Measurements from ENCODE around the gene DNAJC30. TPM values are rescaled to one million over a fixed set of nuclear protein-coding genes. Genes with fewer than 3 reads are reported as not detected.

The DNAJC30 gene
- total and polyA plus RNA-seq, 2 donors from 2014 or later = 15.0 to 28.6 TPM

- H3K4me3 ChIP-seq (ENCODE audit: low read length in 3 of 3) = no peak overlapping the region
- no peak overlapping the region for H3K9ac ChIP-seq (ENCODE audit: low read length in 3 of 3)
- FAIRE-seq (no peak), DNase-seq (no peak)
- no peaks in the 10 kb centered on the region for H3K9me3 ChIP-seq (ENCODE audit: control insufficient read depth in 2 of 3, insufficient read depth in 1 of 3, low read length in 3 of 3)
- no peak overlapping the region for H3K27ac ChIP-seq (ENCODE audit: low read depth in 2 of 2, low read length in 2 of 2)
- intact Hi-C loops (cut with DNase I) = no loop called here
- TF ChIP-seq, protein P1, sequence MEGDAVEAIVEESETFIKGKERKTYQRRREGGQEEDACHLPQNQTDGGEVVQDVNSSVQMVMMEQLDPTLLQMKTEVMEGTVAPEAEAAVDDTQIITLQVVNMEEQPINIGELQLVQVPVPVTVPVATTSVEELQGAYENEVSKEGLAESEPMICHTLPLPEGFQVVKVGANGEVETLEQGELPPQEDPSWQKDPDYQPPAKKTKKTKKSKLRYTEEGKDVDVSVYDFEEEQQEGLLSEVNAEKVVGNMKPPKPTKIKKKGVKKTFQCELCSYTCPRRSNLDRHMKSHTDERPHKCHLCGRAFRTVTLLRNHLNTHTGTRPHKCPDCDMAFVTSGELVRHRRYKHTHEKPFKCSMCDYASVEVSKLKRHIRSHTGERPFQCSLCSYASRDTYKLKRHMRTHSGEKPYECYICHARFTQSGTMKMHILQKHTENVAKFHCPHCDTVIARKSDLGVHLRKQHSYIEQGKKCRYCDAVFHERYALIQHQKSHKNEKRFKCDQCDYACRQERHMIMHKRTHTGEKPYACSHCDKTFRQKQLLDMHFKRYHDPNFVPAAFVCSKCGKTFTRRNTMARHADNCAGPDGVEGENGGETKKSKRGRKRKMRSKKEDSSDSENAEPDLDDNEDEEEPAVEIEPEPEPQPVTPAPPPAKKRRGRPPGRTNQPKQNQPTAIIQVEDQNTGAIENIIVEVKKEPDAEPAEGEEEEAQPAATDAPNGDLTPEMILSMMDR (IDR thresholded peaks at IDR 0.05; ENCODE audit: borderline replicate concordance, extremely low read depth, insufficient read depth) = no peak
- H3K27me3 ChIP-seq (ENCODE audit: control insufficient read depth, insufficient read depth, low read length) = no peaks in the 10 kb centered on the region
- H3K36me3 ChIP-seq (ENCODE audit: control insufficient read depth in 2 of 3, insufficient read depth in 3 of 3, low read length in 3 of 3) = peaks cover 0 to 4% (median 0%) of the 10 kb centered on the region in 3 donors
- H3K4me1 ChIP-seq (ENCODE audit: control insufficient read depth in 2 of 3, insufficient read depth in 2 of 3, low read depth in 1 of 3, low read length in 3 of 3) = no peaks in the 10 kb centered on the region
Measured at GRCh38 chr7:73702665-73703064, 19.4 kb upstream of the DNAJC30 start.

- Histone ChIP-seq H3K27me3 (ENCODE audit: control insufficient read depth, insufficient read depth, low read length) (no peaks in the 10 kb centered on the region), H3K4me3 (ENCODE audit: low read length in 3 of 3) (no peak overlapping the region), H3K27ac (ENCODE audit: low read depth in 2 of 2, low read length in 2 of 2) (no peak overlapping the region), H3K9me3 (ENCODE audit: control insufficient read depth in 2 of 3, insufficient read depth in 1 of 3, low read length in 3 of 3) (no peaks in the 10 kb centered on the region), H3K36me3 (ENCODE audit: control insufficient read depth in 2 of 3, insufficient read depth in 3 of 3, low read length in 3 of 3) (peaks cover 0 to 6% (median 0%) of the 10 kb centered on the region in 3 donors), H3K9ac (ENCODE audit: low read length in 3 of 3) (no peak overlapping the region), H3K4me1 (ENCODE audit: control insufficient read depth in 2 of 3, insufficient read depth in 2 of 3, low read depth in 1 of 3, low read length in 3 of 3) (no peaks in the 10 kb centered on the region)
- FAIRE-seq = no peak
- intact Hi-C loops (cut with DNase I) = no loop called here
- TF ChIP-seq, protein P1 (IDR thresholded peaks at IDR 0.05; ENCODE audit: borderline replicate concordance, extremely low read depth, insufficient read depth) = no peak
- no peak for DNase-seq
Measured at GRCh38 chr7:73702226-73702625, 19.0 kb upstream of the DNAJC30 start.

- TF ChIP-seq, protein P1 (IDR thresholded peaks at IDR 0.05; ENCODE audit: borderline replicate concordance, extremely low read depth, insufficient read depth) = peak; percentile 41
- Histone ChIP-seq H3K36me3 (ENCODE audit: control insufficient read depth in 2 of 3, insufficient read depth in 3 of 3, low read length in 3 of 3) (peaks cover 0 to 11% (median 4%) of the 10 kb centered on the region in 3 donors), H3K27ac (ENCODE audit: low read depth in 2 of 2, low read length in 2 of 2) (no peak overlapping the region), H3K9ac (ENCODE audit: low read length in 3 of 3) (no peak overlapping the region), H3K27me3 (ENCODE audit: control insufficient read depth, insufficient read depth, low read length) (no peaks in the 10 kb centered on the region), H3K4me3 (ENCODE audit: low read length in 3 of 3) (no peak overlapping the region), H3K4me1 (ENCODE audit: control insufficient read depth in 2 of 3, insufficient read depth in 2 of 3, low read depth in 1 of 3, low read length in 3 of 3) (no peaks in the 10 kb centered on the region), H3K9me3 (ENCODE audit: control insufficient read depth in 2 of 3, insufficient read depth in 1 of 3, low read length in 3 of 3) (no peaks in the 10 kb centered on the region)
- peak in 3 of 5 donors; percentile 45 to 71 (median 54) for DNase-seq
- intact Hi-C loops (cut with DNase I) = no loop called here
- FAIRE-seq = no peak
Measured at GRCh38 chr7:73701357-73701995, 18.2 kb upstream of the DNAJC30 start.

Data from kidney (tissue), 14 donors.